OCI-LY7 (cell line): ENCODE measurements around the gene CKLF. TPM values are rescaled to one million over a fixed set of nuclear protein-coding genes. Genes with fewer than 3 reads are reported as not detected.

Experiments
- BruUV-seq: library from RNA; stranded (reverse); fragments of 400-500 nt; replicated peaks from 2 replicates; lab custom pipeline; 2021; lab: Mats Ljungman, UMichigan
- CTCF ChIA-PET: fragments of 300-600 bp; sonication (Branson Sonifier 250); formaldehyde crosslinking; loops from one replicate; lab custom pipeline; 2022; ENCODE audit warnings: antibody characterized with exemption; ENCODE audit not compliant: unreplicated experiment; lab: Charles Lee
- POLR2A ChIA-PET: fragments of 300-600 bp; sonication (Branson Sonifier 250); formaldehyde crosslinking; loops from one replicate; lab custom pipeline; 2022; ENCODE audit warnings: antibody characterized with exemption; lab: Charles Lee
- DNase-seq: peaks from one replicate; pipeline ENCODE4 v3.0.0-alpha.2; 2015; ENCODE audit warnings: low spot score
- H2AFZ ChIP-seq: fragments of 200-600 bp; sonication (generic), shearing (Covaris generic); 2 replicates; pipeline ENCODE4 v1.6.1; 2014; ENCODE audit warnings: mild to moderate bottlenecking, antibody characterized with exemption, low read length, moderate library complexity
- H3K27ac ChIP-seq: fragments of 200-600 bp; sonication (generic); 2 replicates; pipeline ENCODE4 v1.5.1; 2014; ENCODE audit warnings: mixed run types, low read depth, mild to moderate bottlenecking, moderate library complexity, low read length, inconsistent platforms; ENCODE audit not compliant: poor library complexity, severe bottlenecking
- H3K36me3 ChIP-seq: fragments of 200-600 bp; sonication (generic); 2 replicates; pipeline ENCODE4 v1.6.1; 2014; ENCODE audit warnings: mild to moderate bottlenecking, antibody characterized with exemption, low read length, moderate library complexity, mixed read lengths; ENCODE audit not compliant: insufficient read depth
- H3K4me1 ChIP-seq: fragments of 200-600 bp; sonication (generic); 2 replicates; pipeline ENCODE4 v1.5.1; 2014; ENCODE audit warnings: mild to moderate bottlenecking, low read length; ENCODE audit not compliant: insufficient read depth, poor library complexity, severe bottlenecking
- H3K4me2 ChIP-seq: fragments of 200-600 bp; sonication (generic); 2 replicates; pipeline ENCODE4 v1.6.1; 2014; ENCODE audit warnings: mild to moderate bottlenecking, low read length
- H3K4me3 ChIP-seq: fragments of 200-600 bp; sonication (generic); 2 replicates; pipeline ENCODE4 v1.5.1; 2014; ENCODE audit warnings: mild to moderate bottlenecking, low read depth, low read length; ENCODE audit not compliant: poor library complexity, severe bottlenecking
- H3K79me2 ChIP-seq: fragments of 200-600 bp; sonication (generic); 2 replicates; pipeline ENCODE4 v1.6.1; 2016; ENCODE audit warnings: low read depth, mild to moderate bottlenecking, low read length, moderate library complexity, mixed read lengths; ENCODE audit not compliant: insufficient read depth
- H3K9me2 ChIP-seq: fragments of 200-600 bp; sonication (generic); 2 replicates; pipeline ENCODE4 v1.6.1; 2016; ENCODE audit warnings: mild to moderate bottlenecking, low read length, mixed read lengths; ENCODE audit not compliant: insufficient read depth
- H3K9me3 ChIP-seq: fragments of 200-600 bp; sonication (generic); 2 replicates; pipeline ENCODE4 v1.6.1; 2014; ENCODE audit warnings: mild to moderate bottlenecking, mixed run types, low read length, mixed read lengths
- H4K20me1 ChIP-seq: fragments of 200-600 bp; sonication (generic); 2 replicates; pipeline ENCODE4 v1.6.1; 2014; ENCODE audit warnings: mild to moderate bottlenecking, antibody characterized with exemption, low read length, moderate library complexity, mixed read lengths; ENCODE audit not compliant: insufficient read depth
- EZH2phosphoT487 ChIP-seq: fragments of 200-600 bp; sonication (generic); IDR thresholded peaks from 2 replicates; pipeline ENCODE4 v1.6.1; 2018; ENCODE audit warnings: low read depth, borderline replicate concordance, mild to moderate bottlenecking, mixed run types, antibody characterized with exemption, low read length, moderate library complexity, mixed read lengths
- intact Hi-C: fragments of 100-400 bp; cut with micrococcal nuclease; formaldehyde crosslinking; loops from one replicate; pipeline ENCODE4 v1.10.0; 2022; ENCODE audit not compliant: unreplicated experiment
- total RNA-seq, 2 experiments: library from RNA; depleted of rRNA in 1 of 2; stranded (reverse); fragments of >200 nt in 1 of 2; shearing (Covaris generic) in 1 of 2; gene quantifications; 2 replicates each; pipeline ENCODE4 v1.2.3, GENCODE V29; 2014 to 2022
- TF ChIP-seq, protein P1 (sequence below): fragments of 200-600 bp; sonication (generic); conservative IDR thresholded peaks from 2 replicates; pipeline ENCODE4 v1.5.1; 2014; ENCODE audit warnings: mild to moderate bottlenecking, antibody characterized with exemption, low read length, moderate library complexity, mixed read lengths

Gene CKLF
- total RNA-seq, 2 experiments from 2014 or later = 56.6 to 98.7 TPM

DNA sequence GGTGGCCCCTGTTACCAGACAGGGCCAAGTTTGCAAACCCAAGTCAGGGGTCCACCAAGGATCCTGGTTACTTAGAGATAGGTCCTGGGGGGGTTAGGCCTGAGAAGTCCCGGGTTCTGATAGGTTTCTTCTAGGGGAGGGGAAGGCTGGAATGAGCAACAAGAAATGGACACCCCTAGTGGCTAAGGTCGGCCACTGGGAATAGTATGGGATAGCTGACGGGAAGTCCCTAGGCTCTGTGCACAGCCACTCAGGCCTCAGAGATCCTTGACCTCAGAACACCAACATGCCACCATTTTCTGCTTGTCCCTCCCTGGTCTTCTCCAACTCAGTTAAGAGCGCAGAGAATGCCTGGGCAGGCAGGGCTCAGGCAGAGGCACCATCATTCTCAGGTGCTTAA is 15.9 kb upstream of the CKLF start:
- intact Hi-C loops = no loop called here

DNA sequence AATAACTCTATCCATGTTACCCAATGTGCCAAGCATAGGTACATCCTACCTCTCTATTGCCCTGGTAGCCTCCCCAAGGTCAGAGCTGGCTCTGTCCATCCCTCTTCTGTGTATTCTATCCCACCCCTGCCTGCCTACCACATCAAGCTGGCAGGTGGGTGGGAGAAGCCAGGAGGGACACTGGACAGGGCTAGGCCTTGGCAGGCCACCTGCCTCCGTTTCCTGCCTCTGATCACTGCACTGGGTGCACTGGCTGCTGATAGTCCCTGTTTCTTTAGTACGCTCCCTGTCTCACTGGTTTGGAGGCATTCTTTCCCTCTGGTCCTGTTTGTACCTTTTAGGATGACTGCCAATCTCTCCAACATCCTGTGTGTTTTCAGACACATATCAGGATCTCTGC is 15.1 kb upstream of the CKLF start:
- no peaks in the 10 kb centered on the region for H3K36me3 ChIP-seq
- H3K27ac ChIP-seq = no peak overlapping the region
- DNase-seq = no peak
- H2AFZ ChIP-seq = no peak overlapping the region
- intact Hi-C loops = no loop called here
- no peaks in the 10 kb centered on the region for H3K9me3 ChIP-seq
- no peak for TF ChIP-seq EZH2phosphoT487
- ChIA-PET POLR2A (no interaction called here), CTCF (interaction anchor here (0.9 kb wide), 1 partner anchor 16 kb away, joined by 3 read pairs; no protein-coding TSS in a partner anchor)
- H3K4me1 ChIP-seq = peaks cover 22% of the 10 kb centered on the region
- H3K9me2 ChIP-seq = no peaks in the 10 kb centered on the region
- no peak overlapping the region for H3K4me2 ChIP-seq
- H3K4me3 ChIP-seq = no peak overlapping the region
- no TSS peak for BruUV-seq
- H4K20me1 ChIP-seq = no peaks in the 10 kb centered on the region
- no peaks in the 10 kb centered on the region for H3K79me2 ChIP-seq

More for the DNA sequence above, 15.9 kb upstream of the CKLF start:
- ChIA-PET POLR2A (interaction anchor here (0.5 to 0.6 kb wide), 2 partner anchors 7 to 9 kb away, joined by 3 read pairs; no protein-coding TSS in a partner anchor), CTCF (interaction anchor here (0.9 kb wide), 1 partner anchor 15 kb away, joined by 3 read pairs; no protein-coding TSS in a partner anchor)
- BruUV-seq = no TSS peak
- no peak overlapping the region for H3K4me3 ChIP-seq
- H3K27ac ChIP-seq = no peak overlapping the region
- DNase-seq = no peak
- H4K20me1 ChIP-seq = no peaks in the 10 kb centered on the region
- no peaks in the 10 kb centered on the region for H3K79me2 ChIP-seq
- H3K4me2 ChIP-seq = no peak overlapping the region
- no peaks in the 10 kb centered on the region for H3K9me3 ChIP-seq
- TF ChIP-seq EZH2phosphoT487 = no peak
- TF ChIP-seq, protein P1, sequence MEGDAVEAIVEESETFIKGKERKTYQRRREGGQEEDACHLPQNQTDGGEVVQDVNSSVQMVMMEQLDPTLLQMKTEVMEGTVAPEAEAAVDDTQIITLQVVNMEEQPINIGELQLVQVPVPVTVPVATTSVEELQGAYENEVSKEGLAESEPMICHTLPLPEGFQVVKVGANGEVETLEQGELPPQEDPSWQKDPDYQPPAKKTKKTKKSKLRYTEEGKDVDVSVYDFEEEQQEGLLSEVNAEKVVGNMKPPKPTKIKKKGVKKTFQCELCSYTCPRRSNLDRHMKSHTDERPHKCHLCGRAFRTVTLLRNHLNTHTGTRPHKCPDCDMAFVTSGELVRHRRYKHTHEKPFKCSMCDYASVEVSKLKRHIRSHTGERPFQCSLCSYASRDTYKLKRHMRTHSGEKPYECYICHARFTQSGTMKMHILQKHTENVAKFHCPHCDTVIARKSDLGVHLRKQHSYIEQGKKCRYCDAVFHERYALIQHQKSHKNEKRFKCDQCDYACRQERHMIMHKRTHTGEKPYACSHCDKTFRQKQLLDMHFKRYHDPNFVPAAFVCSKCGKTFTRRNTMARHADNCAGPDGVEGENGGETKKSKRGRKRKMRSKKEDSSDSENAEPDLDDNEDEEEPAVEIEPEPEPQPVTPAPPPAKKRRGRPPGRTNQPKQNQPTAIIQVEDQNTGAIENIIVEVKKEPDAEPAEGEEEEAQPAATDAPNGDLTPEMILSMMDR = no peak
- peaks cover 22% of the 10 kb centered on the region for H3K4me1 ChIP-seq
- no peaks in the 10 kb centered on the region for H3K9me2 ChIP-seq
- no peak overlapping the region for H2AFZ ChIP-seq
- no peaks in the 10 kb centered on the region for H3K36me3 ChIP-seq

DNA sequence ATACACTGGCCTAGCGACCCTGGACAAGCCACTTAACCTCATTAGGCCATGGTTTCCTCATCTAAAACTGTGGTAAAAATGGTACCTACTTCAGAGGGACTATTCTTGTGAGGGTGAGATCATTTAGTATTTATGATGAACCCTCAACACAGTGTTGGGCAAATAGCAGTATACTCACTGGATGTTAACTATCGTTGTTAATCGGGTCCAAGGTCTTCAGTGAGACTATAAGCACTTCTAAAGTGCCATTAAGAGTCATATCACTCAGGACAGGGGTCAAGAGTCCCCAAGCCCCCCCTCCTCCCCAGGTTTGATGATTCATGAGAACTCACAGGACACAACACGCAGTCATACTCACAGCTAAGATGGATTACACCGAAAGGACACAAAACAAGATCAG is 13.5 kb upstream of the CKLF start:
- CTCF ChIA-PET = interaction anchor here (1.0 kb wide), 1 partner anchor 14 kb away, joined by 3 read pairs; the partner anchor contains the start of gene CKLF
- POLR2A ChIA-PET = interaction anchor here (0.7 to 3.6 kb wide), 3 partner anchors 10 to 13 kb away, joined by 3 to 23 read pairs (median 15); partner anchors contain the start of gene CKLF
- BruUV-seq = no TSS peak

More for the DNA sequence above, 13.5 kb upstream of the CKLF start:
- Histone ChIP-seq H3K79me2 (no peaks in the 10 kb centered on the region), H2AFZ (no peak overlapping the region), H3K9me2 (no peaks in the 10 kb centered on the region), H3K27ac (no peak overlapping the region), H3K9me3 (no peaks in the 10 kb centered on the region), H3K36me3 (no peaks in the 10 kb centered on the region), H3K4me3 (no peak overlapping the region), H3K4me2 (no peak overlapping the region), H4K20me1 (no peaks in the 10 kb centered on the region), H3K4me1 (peaks cover 27% of the 10 kb centered on the region)
- TF ChIP-seq EZH2phosphoT487 = no peak
- TF ChIP-seq, protein P1 = no peak
- DNase-seq = no peak
- intact Hi-C loops = loop anchor here (2.0 kb wide), 1 partner anchor 14 kb away; no protein-coding TSS in a partner anchor
